Uterus (tissue), 4 donors: ENCODE data around the gene CLEC11A. TPM values are rescaled to one million over a fixed set of nuclear protein-coding genes. Genes with fewer than 3 reads are reported as not detected.

Experiments
- DNase-seq, 2 donors: peaks; one replicate each; pipeline ENCODE4 v3.0.0-alpha.2; 2019 to 2020
- H3K27ac ChIP-seq, 2 donors: fragments of 200-600 bp; sonication (generic); 1 replicate in 1 of 2; 2 replicates in 1 of 2; pipeline ENCODE4 v1.5.1; 2016 to 2018
- H3K27me3 ChIP-seq, 2 donors: fragments of 200-600 bp; sonication (generic); one replicate each; pipeline ENCODE4 v1.5.1; 2018 to 2019; ENCODE audit warnings: control low read depth in 1 of 2
- H3K36me3 ChIP-seq, 2 donors: fragments of 200-600 bp; sonication (generic); one replicate each; pipeline ENCODE4 v1.5.1; 2019; ENCODE audit warnings: control low read depth in 1 of 2
- H3K4me1 ChIP-seq, 2 donors: fragments of 200-600 bp; sonication (generic); one replicate each; pipeline ENCODE4 v1.5.1; 2018 to 2019; ENCODE audit warnings: control low read depth in 1 of 2
- H3K4me3 ChIP-seq, 2 donors: fragments of 200-600 bp; sonication (generic); 1 replicate in 1 of 2; 2 replicates in 1 of 2; pipeline ENCODE4 v1.5.1; 2018 to 2019; ENCODE audit warnings: mild to moderate bottlenecking in 1 of 2
- H3K9me3 ChIP-seq, 2 donors: fragments of 200-600 bp; sonication (generic); one replicate each; pipeline ENCODE4 v1.5.1; 2019; ENCODE audit warnings: control low read depth in 1 of 2
- POLR2A ChIP-seq, 2 donors: fragments of 450-650 bp; IDR thresholded peaks; one replicate each; pipeline ENCODE4 v1.6.1; 2016; ENCODE audit warnings: antibody characterized with exemption in 2 of 2, mild to moderate bottlenecking in 1 of 2, moderate library complexity in 1 of 2
- intact Hi-C: fragments of 100-400 bp; cut with DNase I; formaldehyde crosslinking; loops from one replicate; pipeline ENCODE4 v1.15.1; 2023; ENCODE audit warnings: low total_unique reads
- total RNA-seq, 4 donors: library from RNA; depleted of rRNA in 3 of 4; stranded (reverse); fragments of >200 nt in 3 of 4; gene quantifications; one replicate each; pipeline versions ENCODE4 v1.1.0 to v1.2.4, GENCODE V29; 2014 to 2023
- TF ChIP-seq, protein P1 (sequence below), 4 experiments: fragments of 200-600 bp in 2 of 4; fragments of 450-650 bp in 2 of 4; sonication (generic) in 2 of 4; IDR thresholded peaks; one replicate each; pipeline ENCODE4 v1.5.1; 2016 to 2019; ENCODE audit warnings: antibody characterized with exemption in 4 of 4, mild to moderate bottlenecking in 2 of 4, moderate library complexity in 1 of 4
- donor health status: DM: yes; HTN: yes; CAD: no.

The CLEC11A gene
- total RNA-seq, 4 donors from 2014 or later: 1.5 to 105 (median 10.9) TPM

DNA sequence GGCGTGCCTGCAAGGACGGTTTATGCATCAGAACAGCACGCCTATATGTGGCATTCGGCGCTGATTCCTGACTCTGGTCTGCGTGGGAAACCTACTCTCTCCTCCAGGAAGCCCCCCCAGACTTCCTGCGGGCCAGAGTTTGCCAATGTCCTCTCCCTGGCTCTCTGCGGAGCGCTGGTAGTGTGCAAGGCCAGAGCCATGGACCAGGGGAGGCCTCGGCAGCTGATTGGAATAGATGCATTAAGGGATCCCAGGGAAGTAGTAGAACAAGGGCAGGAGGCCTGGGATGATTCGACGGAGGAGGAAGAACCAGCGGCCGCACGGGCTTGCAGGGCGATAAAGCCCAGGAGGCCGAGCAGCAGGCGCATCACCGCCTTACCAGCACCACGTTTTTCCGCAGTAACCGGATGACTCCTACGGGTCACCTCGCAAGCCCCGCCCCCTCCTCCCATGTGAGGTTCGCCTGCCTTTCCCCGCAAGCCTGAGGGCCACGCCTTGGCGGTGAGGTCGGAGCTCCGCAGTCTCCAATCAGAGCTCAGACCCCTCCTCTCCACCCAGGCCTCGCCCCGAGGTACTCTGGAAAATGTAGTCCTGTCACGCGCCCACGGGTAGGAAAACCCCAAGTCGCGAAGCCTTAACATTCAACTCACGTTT is 5.0 kb downstream of the CLEC11A start:
- H3K27me3 ChIP-seq: no peaks in the 10 kb centered on the region
- intact Hi-C loops: no loop called here
- no peak overlapping the region for H3K27ac ChIP-seq
- peaks cover 0 to 19% of the 10 kb centered on the region in 2 donors for H3K4me1 ChIP-seq
- no peak for TF ChIP-seq POLR2A (IDR thresholded peaks at IDR 0.05)
- TF ChIP-seq, protein P1, sequence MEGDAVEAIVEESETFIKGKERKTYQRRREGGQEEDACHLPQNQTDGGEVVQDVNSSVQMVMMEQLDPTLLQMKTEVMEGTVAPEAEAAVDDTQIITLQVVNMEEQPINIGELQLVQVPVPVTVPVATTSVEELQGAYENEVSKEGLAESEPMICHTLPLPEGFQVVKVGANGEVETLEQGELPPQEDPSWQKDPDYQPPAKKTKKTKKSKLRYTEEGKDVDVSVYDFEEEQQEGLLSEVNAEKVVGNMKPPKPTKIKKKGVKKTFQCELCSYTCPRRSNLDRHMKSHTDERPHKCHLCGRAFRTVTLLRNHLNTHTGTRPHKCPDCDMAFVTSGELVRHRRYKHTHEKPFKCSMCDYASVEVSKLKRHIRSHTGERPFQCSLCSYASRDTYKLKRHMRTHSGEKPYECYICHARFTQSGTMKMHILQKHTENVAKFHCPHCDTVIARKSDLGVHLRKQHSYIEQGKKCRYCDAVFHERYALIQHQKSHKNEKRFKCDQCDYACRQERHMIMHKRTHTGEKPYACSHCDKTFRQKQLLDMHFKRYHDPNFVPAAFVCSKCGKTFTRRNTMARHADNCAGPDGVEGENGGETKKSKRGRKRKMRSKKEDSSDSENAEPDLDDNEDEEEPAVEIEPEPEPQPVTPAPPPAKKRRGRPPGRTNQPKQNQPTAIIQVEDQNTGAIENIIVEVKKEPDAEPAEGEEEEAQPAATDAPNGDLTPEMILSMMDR (IDR thresholded peaks at IDR 0.05): no peak
- no peak overlapping the region for H3K4me3 ChIP-seq
- no peaks in the 10 kb centered on the region for H3K9me3 ChIP-seq
- H3K36me3 ChIP-seq: no peaks in the 10 kb centered on the region
- DNase-seq: peak; percentile 82 to 86

DNA sequence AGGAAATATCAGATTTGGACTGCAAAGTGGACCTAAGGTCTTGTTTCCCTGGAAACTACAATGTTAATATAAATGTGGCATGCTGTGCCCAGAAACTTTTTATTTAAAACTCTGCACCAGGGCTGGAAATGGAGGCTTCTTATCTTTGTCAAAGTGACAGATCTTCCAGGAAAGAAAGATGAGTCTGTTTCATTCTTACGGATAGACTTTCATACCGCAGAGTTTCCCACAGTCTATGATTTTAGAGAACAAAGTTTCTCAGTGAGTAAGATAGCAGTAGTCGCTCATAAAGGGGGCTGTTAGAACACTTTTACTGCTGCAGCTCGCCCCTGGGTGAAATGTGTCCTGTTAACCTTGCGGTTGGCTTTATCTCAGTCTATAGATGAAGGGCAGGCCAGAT is 6.7 kb downstream of the CLEC11A start:
- no peaks in the 10 kb centered on the region for H3K36me3 ChIP-seq
- no peak for TF ChIP-seq POLR2A (IDR thresholded peaks at IDR 0.05)
- TF ChIP-seq, protein P1 (IDR thresholded peaks at IDR 0.05): no peak
- H3K27me3 ChIP-seq: no peaks in the 10 kb centered on the region
- H3K27ac ChIP-seq: no peak overlapping the region
- DNase-seq: no peak
- no peaks in the 10 kb centered on the region for H3K9me3 ChIP-seq
- intact Hi-C loops: no loop called here
- H3K4me1 ChIP-seq: peaks cover 0 to 12% of the 10 kb centered on the region in 2 donors
- H3K4me3 ChIP-seq: no peak overlapping the region

DNA sequence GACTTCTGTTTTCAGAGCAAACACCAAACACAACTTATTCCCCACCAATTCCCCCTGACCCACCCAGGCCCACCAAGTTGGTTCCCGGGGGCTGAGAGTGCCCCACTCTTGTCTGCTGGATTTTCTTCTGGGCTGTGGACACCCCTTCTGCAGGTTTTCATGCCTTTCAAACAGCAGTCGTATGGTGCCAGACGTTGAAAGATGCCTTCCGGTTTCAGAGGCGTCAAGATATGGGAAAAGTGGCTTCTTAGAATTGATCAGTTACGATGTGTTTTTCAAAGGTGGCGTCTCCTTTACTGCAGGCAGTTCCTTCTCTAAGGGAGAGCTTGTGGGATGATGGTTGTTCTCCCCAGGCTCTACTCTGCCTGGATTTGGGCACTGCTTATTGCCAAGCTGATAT is 12.7 kb downstream of the CLEC11A start:
- Histone ChIP-seq H3K4me1 (no peaks in the 10 kb centered on the region), H3K4me3 (no peak overlapping the region), H3K27me3 (no peaks in the 10 kb centered on the region), H3K9me3 (no peaks in the 10 kb centered on the region), H3K27ac (no peak overlapping the region), H3K36me3 (no peaks in the 10 kb centered on the region)
- intact Hi-C loops: no loop called here
- no peak for DNase-seq
- TF ChIP-seq, protein P1 (IDR thresholded peaks at IDR 0.05): no peak
- no peak for TF ChIP-seq POLR2A (IDR thresholded peaks at IDR 0.05)

DNA sequence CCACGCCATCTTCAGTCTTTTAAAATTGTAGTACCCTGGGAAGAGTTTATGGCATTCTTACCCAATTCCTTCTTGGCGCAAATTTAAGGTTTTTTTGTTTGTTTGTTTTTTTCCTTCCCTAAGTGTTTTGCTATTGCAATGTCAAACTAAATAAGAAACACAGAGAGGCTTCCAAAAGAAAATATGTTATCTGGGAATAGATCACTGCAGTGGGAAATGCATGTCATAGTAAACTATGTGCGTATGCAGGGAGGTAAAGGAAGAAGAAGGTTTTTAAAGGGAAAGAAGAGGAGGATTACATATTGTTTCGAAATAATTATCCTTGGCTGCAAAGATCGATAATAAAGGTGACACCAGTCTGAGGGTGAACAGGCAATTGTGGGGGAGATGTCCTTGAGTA is 13.2 kb downstream of the CLEC11A start:
- Histone ChIP-seq H3K9me3 (no peaks in the 10 kb centered on the region), H3K4me1 (no peaks in the 10 kb centered on the region), H3K4me3 (no peak overlapping the region), H3K36me3 (no peaks in the 10 kb centered on the region), H3K27me3 (no peaks in the 10 kb centered on the region), H3K27ac (no peak overlapping the region)
- TF ChIP-seq POLR2A (IDR thresholded peaks at IDR 0.05): no peak
- TF ChIP-seq, protein P1 (IDR thresholded peaks at IDR 0.05): no peak
- intact Hi-C loops: no loop called here
- no peak for DNase-seq

DNA sequence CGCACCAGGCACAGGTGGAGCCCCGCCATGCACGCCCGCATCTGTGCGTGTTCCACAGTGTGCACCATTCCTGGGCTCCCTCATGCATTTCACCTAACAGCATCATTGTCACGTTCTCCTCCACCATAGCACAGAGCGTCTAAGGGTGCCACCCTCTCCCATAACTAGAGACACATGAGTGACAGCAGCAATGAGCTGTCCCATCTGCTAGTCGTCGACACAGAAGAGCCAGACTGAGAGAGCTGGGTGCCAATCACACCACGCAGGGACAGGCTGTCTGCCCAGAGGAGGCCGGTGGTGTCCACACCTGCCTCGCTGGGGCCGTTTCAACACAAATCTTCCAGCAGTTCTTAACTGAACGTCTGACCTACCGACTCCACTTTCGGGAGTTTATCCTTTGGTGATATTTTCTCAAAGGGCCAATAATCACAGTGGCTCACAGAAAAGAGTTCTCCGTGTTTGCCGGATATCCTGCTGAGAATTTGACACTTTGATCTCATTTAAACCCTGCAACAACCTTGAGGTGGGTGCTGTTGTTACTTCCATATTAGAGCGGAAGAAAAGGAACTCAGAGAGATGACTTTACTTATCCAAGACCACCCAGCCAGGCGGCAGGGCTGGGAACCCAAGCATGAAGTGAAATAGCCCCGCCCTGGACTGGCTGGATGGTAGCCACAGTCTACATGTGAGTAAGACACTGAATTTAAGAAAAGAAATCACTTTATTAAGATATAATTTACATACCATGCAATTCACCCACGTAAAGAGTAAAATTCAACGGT is 16.2 kb downstream of the CLEC11A start:
- Histone ChIP-seq H3K4me3 (no peak overlapping the region), H3K9me3 (no peaks in the 10 kb centered on the region), H3K27ac (no peak overlapping the region), H3K36me3 (no peaks in the 10 kb centered on the region), H3K27me3 (no peaks in the 10 kb centered on the region), H3K4me1 (no peaks in the 10 kb centered on the region)
- TF ChIP-seq POLR2A (IDR thresholded peaks at IDR 0.05): no peak
- intact Hi-C loops: no loop called here
- no peak for DNase-seq
